ENCODE data around the gene SLC43A2.
"Not testable (repeated sequence)": the region's sequence is repeated elsewhere in the genome, so short reads cannot be mapped to it uniquely, and the experiment has no call there.

SLC43A2 gene

GRCh38 chr17:1627982-1628855 lies at the start of gene SLC43A2:
SLC43A2 (minus strand) TSS chr17:1628834; CDS start chr17:1627874, 960 bp downstream.
- peaks cover 30% of the 10 kb centered on the region for H3K36me3 ChIP-seq
- H3K27ac ChIP-seq = peak within 1 kb of the TSS; percentile 100
- H3K4me3 ChIP-seq (ENCODE audit: low read depth in 1 of 2, low read length in 1 of 2) = peak within 1 kb of the TSS; percentile 97 to 99
- no peak for TF ChIP-seq CTCF (IDR thresholded peaks at IDR 0.05)
- no peaks in the 10 kb centered on the region for H3K9me3 ChIP-seq
- peaks cover 22% of the 10 kb centered on the region for H3K27me3 ChIP-seq
- peaks cover 38 to 48% of the 10 kb centered on the region in 2 experiments for H3K4me1 ChIP-seq (ENCODE audit: control insufficient read depth in 1 of 2, insufficient read depth in 1 of 2, low read depth in 1 of 2, low read length in 1 of 2)

GRCh38 chr17:1676401-1676800 lies 47.8 kb upstream of the SLC43A2 start:
- H3K9me3 ChIP-seq = no peaks in the 10 kb centered on the region
- no peaks in the 10 kb centered on the region for H3K4me1 ChIP-seq (ENCODE audit: control insufficient read depth in 1 of 2, insufficient read depth in 1 of 2, low read depth in 1 of 2, low read length in 1 of 2)
- H3K27me3 ChIP-seq = no peaks in the 10 kb centered on the region
- H3K36me3 ChIP-seq = peaks cover 100% of the 10 kb centered on the region
- TF ChIP-seq CTCF (IDR thresholded peaks at IDR 0.05) = no peak
- no peak overlapping the region for H3K27ac ChIP-seq
- no peak overlapping the region for H3K4me3 ChIP-seq (ENCODE audit: low read depth in 1 of 2, low read length in 1 of 2)

GRCh38 chr17:1673041-1673785 lies 44.6 kb upstream of the SLC43A2 start:
- no peaks in the 10 kb centered on the region for H3K4me1 ChIP-seq (ENCODE audit: control insufficient read depth in 1 of 2, insufficient read depth in 1 of 2, low read depth in 1 of 2, low read length in 1 of 2)
- H3K9me3 ChIP-seq = no peaks in the 10 kb centered on the region
- H3K27me3 ChIP-seq = no peaks in the 10 kb centered on the region
- H3K27ac ChIP-seq = no peak overlapping the region
- H3K4me3 ChIP-seq (ENCODE audit: low read depth in 1 of 2, low read length in 1 of 2) = no peak overlapping the region
- TF ChIP-seq CTCF (IDR thresholded peaks at IDR 0.05) = no peak
- H3K36me3 ChIP-seq = peaks cover 92% of the 10 kb centered on the region

GRCh38 chr17:1663934-1664333 lies 35.3 kb upstream of the SLC43A2 start:
- Histone ChIP-seq H3K36me3 (peaks cover 47% of the 10 kb centered on the region), H3K4me1 (ENCODE audit: control insufficient read depth in 1 of 2, insufficient read depth in 1 of 2, low read depth in 1 of 2, low read length in 1 of 2) (peaks cover 28 to 32% of the 10 kb centered on the region in 2 experiments), H3K27ac (peak overlapping the region; percentile 84)
- H3K9me3 ChIP-seq; H3K4me3 ChIP-seq (ENCODE audit: low read depth in 1 of 2, low read length in 1 of 2); H3K27me3 ChIP-seq: not testable (repeated sequence)

GRCh38 chr17:1661045-1661444 lies 32.4 kb upstream of the SLC43A2 start:
- Histone ChIP-seq H3K27ac (no peak overlapping the region), H3K4me1 (ENCODE audit: control insufficient read depth in 1 of 2, insufficient read depth in 1 of 2, low read depth in 1 of 2, low read length in 1 of 2) (peaks cover 12 to 14% of the 10 kb centered on the region in 2 experiments), H3K4me3 (ENCODE audit: low read depth in 1 of 2, low read length in 1 of 2) (no peak overlapping the region), H3K27me3 (no peaks in the 10 kb centered on the region), H3K36me3 (peaks cover 76% of the 10 kb centered on the region), H3K9me3 (peaks cover 7% of the 10 kb centered on the region)
- TF ChIP-seq CTCF (IDR thresholded peaks at IDR 0.05) = no peak

- H3K9me3 ChIP-seq = peaks cover 7% of the 10 kb centered on the region
- TF ChIP-seq CTCF (IDR thresholded peaks at IDR 0.05) = no peak
- no peaks in the 10 kb centered on the region for H3K4me1 ChIP-seq (ENCODE audit: control insufficient read depth in 1 of 2, insufficient read depth in 1 of 2, low read depth in 1 of 2, low read length in 1 of 2)
- no peak overlapping the region for H3K4me3 ChIP-seq (ENCODE audit: low read depth in 1 of 2, low read length in 1 of 2)
- no peak overlapping the region for H3K27ac ChIP-seq
- H3K27me3 ChIP-seq = no peaks in the 10 kb centered on the region
- peaks cover 95% of the 10 kb centered on the region for H3K36me3 ChIP-seq
Measured at GRCh38 chr17:1658100-1658499, 29.5 kb upstream of the SLC43A2 start.
